ENCODE data around the gene FBXW11. TPM values are rescaled to one million over a fixed set of nuclear protein-coding genes. Genes with fewer than 3 reads are reported as not detected.

FBXW11 gene
- total RNA-seq, 2 donors from 2014 or later: 54.7 to 61.4 TPM

GRCh38 chr5:171861381-171861780 is 145.1 kb downstream of the FBXW11 start:
- Histone ChIP-seq H3K4me3 (no peak overlapping the region), H3K36me3 (no peaks in the 10 kb centered on the region), H3K27ac (no peak overlapping the region), H3K4me1 (replicated peaks) (no peaks in the 10 kb centered on the region), H3K9me3 (no peaks in the 10 kb centered on the region), H3K27me3 (replicated peaks; ENCODE audit: insufficient read depth) (no peaks in the 10 kb centered on the region)
- 56% methylated on average over 3 of the region's 3 CpGs for WGBS
- TF ChIP-seq POLR2AphosphoS5 (IDR thresholded peaks at IDR 0.05) (no peak), POLR2A (IDR thresholded peaks at IDR 0.05) (no peak)
- TF ChIP-seq, protein P1, sequence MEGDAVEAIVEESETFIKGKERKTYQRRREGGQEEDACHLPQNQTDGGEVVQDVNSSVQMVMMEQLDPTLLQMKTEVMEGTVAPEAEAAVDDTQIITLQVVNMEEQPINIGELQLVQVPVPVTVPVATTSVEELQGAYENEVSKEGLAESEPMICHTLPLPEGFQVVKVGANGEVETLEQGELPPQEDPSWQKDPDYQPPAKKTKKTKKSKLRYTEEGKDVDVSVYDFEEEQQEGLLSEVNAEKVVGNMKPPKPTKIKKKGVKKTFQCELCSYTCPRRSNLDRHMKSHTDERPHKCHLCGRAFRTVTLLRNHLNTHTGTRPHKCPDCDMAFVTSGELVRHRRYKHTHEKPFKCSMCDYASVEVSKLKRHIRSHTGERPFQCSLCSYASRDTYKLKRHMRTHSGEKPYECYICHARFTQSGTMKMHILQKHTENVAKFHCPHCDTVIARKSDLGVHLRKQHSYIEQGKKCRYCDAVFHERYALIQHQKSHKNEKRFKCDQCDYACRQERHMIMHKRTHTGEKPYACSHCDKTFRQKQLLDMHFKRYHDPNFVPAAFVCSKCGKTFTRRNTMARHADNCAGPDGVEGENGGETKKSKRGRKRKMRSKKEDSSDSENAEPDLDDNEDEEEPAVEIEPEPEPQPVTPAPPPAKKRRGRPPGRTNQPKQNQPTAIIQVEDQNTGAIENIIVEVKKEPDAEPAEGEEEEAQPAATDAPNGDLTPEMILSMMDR (IDR thresholded peaks at IDR 0.05): no peak
- DNase-seq (ENCODE audit: low spot score): no peak
- intact Hi-C loops (cut with DNase I): no loop called here

- WGBS: 90% methylated on average over 7 of the region's 7 CpGs
- no peak overlapping the region for H3K4me3 ChIP-seq
- no peak for TF ChIP-seq POLR2AphosphoS5 (IDR thresholded peaks at IDR 0.05)
- no peak for TF ChIP-seq POLR2A (IDR thresholded peaks at IDR 0.05)
- TF ChIP-seq, protein P1 (IDR thresholded peaks at IDR 0.05): peak in 1 of 4 experiments; percentile 13
- no peaks in the 10 kb centered on the region for H3K4me1 ChIP-seq (replicated peaks)
- DNase-seq (ENCODE audit: low spot score): no peak
- no peaks in the 10 kb centered on the region for H3K36me3 ChIP-seq
- no peaks in the 10 kb centered on the region for H3K9me3 ChIP-seq
- no peaks in the 10 kb centered on the region for H3K27me3 ChIP-seq (replicated peaks; ENCODE audit: insufficient read depth)
- H3K27ac ChIP-seq: no peak overlapping the region
- intact Hi-C loops (cut with DNase I): loop anchor here (5.0 to 10.0 kb wide), 2 partner anchors 76 to 374 kb away; no protein-coding TSS in a partner anchor
Measured at GRCh38 chr5:171858303-171858702, 148.1 kb downstream of the FBXW11 start.

DNA sequence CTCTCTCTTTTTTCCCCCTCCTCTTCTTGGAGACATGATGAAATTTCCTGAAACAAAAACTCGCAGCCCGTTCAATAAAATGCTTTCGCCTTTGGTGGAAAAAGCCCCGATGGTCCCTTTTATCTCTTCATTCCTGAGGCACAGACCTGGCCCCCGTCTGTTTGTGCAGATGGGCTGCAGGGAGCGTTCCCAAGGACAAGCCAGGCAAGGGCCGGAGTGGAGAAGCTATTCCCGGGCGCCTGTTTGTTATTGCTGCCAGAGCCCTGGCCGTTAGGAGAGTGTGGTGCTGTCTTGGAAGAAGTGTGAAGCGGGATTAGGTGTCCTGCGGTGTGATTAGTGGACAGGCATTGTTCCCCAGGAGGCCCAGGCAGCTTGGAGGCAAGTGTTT is 149.0 kb downstream of the FBXW11 start:
- Histone ChIP-seq H3K27ac (no peak overlapping the region), H3K9me3 (no peaks in the 10 kb centered on the region), H3K27me3 (replicated peaks; ENCODE audit: insufficient read depth) (no peaks in the 10 kb centered on the region), H3K36me3 (no peaks in the 10 kb centered on the region), H3K4me1 (replicated peaks) (no peaks in the 10 kb centered on the region), H3K4me3 (no peak overlapping the region)
- TF ChIP-seq POLR2AphosphoS5 (IDR thresholded peaks at IDR 0.05) (no peak), POLR2A (IDR thresholded peaks at IDR 0.05) (no peak)
- TF ChIP-seq, protein P1 (IDR thresholded peaks at IDR 0.05): no peak
- WGBS: 66% methylated on average over 12 of the region's 12 CpGs
- intact Hi-C loops (cut with DNase I): loop anchor here (5.0 to 10.0 kb wide), 2 partner anchors 75 to 373 kb away; no protein-coding TSS in a partner anchor
- DNase-seq (ENCODE audit: low spot score): no peak

- TF ChIP-seq, protein P1 (IDR thresholded peaks at IDR 0.05): no peak
- TF ChIP-seq POLR2A (IDR thresholded peaks at IDR 0.05) (no peak), POLR2AphosphoS5 (IDR thresholded peaks at IDR 0.05) (no peak)
- DNase-seq (ENCODE audit: low spot score): no peak
- intact Hi-C loops (cut with DNase I): loop anchor here (5.0 to 10.0 kb wide), 2 partner anchors 74 to 371 kb away; no protein-coding TSS in a partner anchor
- WGBS: 84% methylated on average over 17 of the region's 17 CpGs
- H3K36me3 ChIP-seq: no peaks in the 10 kb centered on the region
- H3K27ac ChIP-seq: no peak overlapping the region
- no peaks in the 10 kb centered on the region for H3K4me1 ChIP-seq (replicated peaks)
- H3K27me3 ChIP-seq (replicated peaks; ENCODE audit: insufficient read depth): no peaks in the 10 kb centered on the region
- H3K4me3 ChIP-seq: no peak overlapping the region
- H3K9me3 ChIP-seq: no peaks in the 10 kb centered on the region
Measured at GRCh38 chr5:171855798-171856763, 150.4 kb downstream of the FBXW11 start.
